GM10847 (cell line): Measurements from ENCODE around the gene IQGAP2.

Experiments used
- POLR2A ChIP-seq: IDR thresholded peaks from 2 replicates; pipeline ENCODE4 v1.6.1; 2011; ENCODE audit not compliant: insufficient read length; ENCODE audit errors: extremely low read depth

The IQGAP2 gene

DNA sequence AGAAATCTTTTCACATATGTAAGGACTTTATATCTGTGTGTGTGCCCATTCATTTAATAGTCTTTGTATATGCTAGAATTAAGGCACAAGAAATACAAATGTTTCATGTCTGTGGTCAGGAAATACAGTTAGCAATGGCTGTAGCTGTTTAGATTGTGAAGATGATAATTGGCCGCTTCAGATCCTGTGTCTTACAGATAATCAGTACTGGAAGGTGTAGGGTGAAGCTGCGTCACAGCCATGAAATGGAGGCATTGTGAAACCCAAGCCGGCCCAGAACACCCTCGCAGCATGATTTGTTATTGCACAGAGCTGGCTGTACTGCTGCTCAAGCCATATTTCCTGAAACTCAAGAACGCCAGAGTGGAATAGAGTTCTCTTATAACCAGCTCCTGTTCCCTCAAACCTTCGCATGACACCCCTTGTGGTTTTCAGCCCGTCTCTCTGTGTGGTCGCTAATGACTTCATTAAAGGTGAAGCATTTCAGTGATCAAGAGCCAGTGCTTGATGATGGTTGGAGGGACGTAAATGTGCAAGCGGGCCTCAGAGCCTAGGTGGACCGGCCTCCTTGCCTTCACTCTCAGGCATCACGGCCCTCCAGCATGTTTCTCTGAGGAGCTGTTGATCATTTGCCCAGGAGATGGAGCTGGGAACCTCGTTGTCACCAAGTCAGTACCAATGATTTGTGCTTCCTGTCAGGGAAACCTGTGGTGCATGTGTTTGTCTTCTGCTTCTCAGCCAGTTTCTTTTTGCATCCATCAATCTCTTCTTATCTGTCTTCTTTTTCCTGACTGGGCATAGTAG is 140.0 kb downstream of the IQGAP2 start:
- no peak for TF ChIP-seq POLR2A

DNA sequence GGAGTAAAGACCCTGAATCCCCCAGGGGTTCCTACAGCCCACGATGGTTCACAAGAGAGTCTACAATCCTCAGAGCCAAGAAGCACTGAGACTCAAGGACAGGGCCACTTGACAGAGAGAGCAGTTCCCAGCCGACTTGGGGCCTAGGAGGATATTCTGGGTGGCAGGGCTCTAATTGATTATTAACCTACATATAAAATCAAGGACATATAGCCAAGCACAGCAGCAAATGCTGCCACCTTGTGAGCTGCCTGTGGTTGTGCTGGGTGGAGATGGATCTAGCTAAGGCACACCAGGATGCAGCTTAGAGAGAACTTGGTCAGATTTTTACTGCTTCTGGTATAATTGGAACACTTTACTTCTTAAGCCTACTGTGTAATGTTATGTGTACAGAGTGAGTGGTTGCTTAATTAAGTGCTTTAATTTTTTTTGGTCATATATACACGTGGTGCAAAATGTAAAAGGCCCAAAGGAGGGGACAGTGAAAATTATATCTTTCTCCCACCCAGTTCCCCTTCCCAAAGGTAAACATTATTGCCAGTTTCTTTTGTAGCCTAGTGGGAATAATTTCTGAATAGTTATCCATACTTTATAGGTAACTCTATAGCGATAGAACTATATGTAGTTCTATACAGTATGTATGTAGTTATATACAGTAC is 141.3 kb downstream of the IQGAP2 start:
- no peak for TF ChIP-seq POLR2A

DNA sequence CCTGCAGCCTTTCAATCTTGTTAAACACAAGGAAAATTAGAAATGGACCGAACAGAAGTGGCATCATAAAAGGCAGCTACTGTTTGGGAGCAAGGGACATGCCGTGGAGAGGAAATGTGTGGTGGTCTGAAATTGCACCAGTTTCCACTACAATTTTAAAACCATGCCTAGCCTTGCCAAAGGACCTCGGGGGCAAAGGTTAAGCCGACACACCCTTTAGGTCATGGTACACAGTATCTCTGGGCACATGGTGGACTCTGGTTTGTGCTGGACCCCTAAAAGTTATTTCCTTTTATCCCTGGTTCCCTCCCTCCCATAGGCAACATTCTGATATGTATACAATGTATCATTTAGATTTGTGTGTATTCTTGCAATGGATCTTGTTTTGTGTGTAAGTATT is 142.1 kb downstream of the IQGAP2 start:
- no peak for TF ChIP-seq POLR2A

DNA sequence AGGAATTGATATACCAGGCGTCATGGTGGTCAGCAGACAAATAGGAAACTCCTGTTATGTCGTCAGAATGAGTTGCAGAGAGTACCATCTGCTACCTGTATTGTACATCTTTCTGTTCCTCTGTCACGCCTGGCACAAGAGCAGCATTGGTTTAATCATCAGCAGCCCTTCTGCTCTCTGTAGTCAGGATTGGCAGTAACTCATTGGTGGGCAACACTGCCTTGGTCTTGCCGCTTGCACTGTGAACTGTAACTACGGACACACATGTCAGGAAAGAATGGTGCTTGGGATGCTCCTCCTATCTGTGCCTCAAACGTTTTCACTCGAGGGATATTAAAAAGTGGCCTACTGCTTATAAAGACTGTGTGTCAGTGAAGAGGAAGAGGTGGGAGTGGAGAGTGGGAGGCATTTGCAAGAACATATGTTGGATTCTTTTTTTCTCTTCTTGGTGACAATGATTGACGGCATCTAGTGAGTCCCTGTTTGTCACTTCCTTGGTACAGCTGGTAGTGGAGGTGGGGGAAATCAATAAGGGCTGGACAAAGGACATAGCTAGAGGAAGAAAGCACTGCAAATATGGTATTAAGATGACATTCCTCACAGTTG is 143.5 kb downstream of the IQGAP2 start:
- TF ChIP-seq POLR2A: no peak

DNA sequence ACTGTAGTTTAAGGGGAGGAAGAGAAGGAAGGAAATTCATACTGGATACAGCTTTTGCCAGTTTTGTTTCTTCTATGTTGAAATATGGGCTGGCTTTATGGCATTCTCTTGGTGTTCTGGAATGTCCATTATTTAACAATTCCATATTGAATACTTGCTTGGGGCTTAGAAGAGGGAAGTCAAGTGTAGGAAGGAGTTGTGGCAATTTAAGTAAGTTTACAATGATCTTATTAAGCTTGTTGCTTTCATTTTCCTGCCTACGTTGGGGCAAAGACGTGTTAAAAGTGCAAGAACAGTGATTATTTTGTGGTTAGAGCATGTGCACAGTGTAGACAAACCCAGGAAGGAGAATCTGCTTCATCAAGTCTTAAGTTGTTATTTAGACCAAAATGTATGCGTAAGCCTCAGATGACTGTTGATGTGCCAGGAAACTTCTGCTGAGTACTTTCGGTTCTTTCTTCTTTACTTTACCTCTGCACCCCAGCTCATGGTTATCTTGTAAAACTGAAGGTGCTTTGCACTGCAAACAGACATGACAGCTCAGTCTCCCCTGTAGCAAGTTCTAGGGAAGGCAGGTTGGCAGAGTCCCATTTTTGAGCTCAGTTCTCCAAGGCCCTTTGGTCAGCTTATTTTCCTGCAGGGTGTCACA is 144.3 kb downstream of the IQGAP2 start:
- no peak for TF ChIP-seq POLR2A

DNA sequence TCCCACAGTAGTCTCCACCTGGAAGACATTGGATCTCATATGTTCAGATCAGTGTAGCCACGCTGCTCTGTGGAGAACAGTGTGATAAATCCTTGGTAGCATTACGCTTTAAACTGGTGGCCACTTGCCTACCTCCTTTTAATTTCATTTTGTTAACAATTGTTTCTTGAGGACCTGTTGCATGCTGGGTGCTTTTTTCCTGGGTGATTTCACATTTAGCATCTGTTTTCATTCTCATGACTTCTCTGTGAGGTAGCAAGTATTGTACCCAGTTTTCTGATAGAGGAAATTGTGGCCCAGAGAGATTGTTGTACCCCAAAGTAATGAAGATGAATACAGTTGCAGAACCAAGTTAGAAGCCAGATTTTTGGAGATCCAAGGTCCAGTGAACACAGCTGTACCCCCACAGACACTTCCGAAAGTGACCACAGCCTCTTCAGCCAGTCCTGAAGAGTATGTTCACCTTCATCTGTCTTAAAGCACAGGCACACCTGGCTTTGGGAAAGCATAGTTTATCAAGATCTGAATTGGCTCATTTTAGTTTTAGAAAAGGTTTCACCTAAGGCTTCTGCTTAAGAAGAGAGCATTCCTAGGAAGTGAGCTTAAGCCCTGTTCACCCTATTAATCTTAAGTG is 144.9 kb downstream of the IQGAP2 start:
- TF ChIP-seq POLR2A: no peak

DNA sequence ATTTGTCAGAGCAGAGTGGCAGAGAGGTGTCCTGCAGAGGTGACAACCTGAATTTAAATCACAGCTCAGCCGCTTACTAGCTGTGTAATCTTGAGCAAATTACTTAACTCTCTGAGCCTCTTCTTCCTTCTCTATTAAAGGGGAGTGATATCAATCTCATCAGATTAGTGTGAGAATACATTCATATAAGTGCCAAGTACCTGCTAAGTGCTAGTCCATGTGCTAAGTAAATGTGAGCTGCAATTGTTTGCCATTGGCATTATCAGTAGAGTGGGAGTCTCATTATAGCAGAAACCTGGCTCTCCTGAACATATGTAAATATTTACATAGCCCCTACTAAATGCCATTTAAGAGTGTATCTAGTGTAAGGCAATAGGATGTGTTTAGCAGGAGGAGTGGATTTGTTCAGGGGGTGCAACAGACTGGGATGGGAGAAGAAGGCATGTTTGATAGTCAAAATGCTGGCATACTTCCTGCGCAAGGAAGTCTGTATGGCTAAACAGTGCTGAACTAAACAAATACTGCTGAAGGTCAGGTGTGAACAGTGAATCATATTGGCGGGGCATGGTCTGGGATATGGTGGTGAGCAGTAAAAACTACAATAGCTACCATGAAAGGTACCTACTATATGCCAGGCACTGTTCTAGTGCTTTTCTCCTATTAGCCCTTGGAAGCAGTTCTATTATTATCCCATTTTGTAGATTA is 145.6 kb downstream of the IQGAP2 start:
- TF ChIP-seq POLR2A: no peak

DNA sequence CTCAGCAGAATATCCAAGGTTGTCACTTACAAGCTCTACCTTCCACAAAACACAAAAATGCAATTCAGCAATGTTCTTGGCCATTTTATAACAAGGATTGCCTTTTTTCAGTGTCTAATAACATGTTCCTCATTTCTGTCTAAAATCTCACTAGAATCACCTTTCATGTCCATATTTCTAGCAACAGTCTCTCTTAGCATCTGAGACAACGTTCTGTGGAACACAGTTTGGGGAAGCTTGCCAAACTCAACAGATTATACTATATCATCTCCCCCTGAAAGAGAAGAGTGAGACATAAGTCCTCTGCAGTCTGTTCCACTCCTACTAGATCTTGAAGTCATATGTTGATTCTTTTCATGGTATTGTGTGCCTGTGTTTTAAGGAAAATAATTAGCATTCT is 149.5 kb downstream of the IQGAP2 start:
- no peak for TF ChIP-seq POLR2A

DNA sequence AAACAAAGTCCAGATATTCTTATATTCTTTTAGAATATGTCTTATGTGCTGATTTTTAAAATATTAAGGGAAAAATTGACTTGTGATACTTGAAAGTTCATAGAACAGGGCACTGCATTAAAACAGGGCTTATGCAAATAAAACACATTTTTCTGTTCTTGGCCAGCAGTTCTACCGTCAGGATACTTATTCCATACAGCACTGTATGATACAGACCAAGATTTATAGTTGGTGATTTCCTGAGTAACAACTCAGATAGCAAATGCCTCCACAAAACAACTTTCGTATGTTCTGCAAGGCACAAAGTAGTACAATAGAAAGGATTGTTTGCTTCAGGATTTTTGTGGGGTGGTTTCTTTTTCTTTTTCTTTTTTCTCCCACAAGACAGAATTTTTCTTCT is 150.2 kb downstream of the IQGAP2 start:
- TF ChIP-seq POLR2A: no peak

DNA sequence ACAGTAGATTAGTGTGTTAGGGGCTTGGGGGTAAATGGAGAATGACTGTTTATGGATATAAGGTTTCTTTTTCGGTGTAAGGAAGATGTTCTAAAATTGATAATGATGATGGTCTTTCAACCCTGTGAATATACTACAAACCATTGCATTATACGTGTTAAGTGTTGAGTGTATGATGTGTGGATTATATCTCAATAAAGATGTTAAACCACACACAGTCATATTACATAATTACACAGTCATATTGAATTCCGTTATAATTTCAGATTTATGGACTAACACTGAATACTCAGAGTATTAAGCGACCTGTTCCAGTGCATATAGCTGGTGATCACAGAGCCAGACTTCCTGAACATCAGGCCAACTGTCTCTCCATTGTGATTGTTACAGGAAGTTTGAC is 152.0 kb downstream of the IQGAP2 start:
- TF ChIP-seq POLR2A: no peak

DNA sequence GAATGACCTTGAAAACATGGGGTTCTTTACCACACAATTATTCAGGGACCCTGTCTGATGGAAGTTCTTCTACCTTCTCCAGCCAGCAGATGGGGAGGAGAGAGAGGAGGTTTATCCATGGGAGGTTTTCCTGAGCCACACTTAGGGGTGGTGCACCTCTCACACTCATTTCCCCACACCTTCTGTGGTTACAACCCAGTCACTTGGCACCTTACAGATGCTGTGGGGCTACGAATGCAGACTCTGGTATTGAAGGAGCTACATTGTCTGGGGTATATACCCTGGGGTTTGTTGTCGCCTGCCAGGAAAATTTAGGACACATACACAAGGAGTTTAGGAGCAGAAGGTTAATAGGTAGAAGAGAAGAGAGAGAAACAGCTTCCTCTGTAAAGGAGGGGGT is 152.6 kb downstream of the IQGAP2 start:
- TF ChIP-seq POLR2A: no peak

DNA sequence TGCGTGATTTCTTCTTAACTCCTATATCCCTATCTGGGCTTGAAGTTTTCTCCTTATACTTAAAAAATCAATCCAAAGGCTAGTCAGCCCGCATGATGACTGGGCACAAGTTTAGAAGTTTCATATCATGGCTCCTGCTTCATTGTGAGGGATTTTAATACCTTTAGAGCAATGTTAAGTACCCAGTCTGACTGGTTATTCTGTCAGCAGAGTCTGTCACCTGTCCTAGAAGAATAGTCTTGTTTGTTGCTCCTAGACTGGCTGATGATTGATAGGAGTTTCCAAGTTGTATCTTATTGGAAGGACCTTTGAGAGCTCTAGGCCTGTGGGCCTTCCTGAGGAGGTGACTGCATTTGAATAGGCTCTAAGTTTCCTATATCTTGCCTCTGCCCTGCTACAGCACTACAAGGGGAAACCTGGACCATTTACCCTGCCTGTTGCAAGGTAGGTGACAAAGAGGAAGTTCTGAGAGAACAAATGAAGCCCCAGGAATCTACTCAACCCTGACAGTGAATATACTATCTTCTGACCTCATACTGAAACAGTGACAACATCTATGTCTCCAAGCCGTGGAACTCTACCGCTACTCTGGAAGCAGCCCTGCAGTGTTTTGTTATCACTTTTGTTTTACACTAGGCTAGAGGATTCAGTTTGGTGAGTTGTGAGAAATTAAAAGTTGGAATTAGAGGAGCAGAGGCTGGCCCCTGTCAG is 153.6 kb downstream of the IQGAP2 start:
- no peak for TF ChIP-seq POLR2A

DNA sequence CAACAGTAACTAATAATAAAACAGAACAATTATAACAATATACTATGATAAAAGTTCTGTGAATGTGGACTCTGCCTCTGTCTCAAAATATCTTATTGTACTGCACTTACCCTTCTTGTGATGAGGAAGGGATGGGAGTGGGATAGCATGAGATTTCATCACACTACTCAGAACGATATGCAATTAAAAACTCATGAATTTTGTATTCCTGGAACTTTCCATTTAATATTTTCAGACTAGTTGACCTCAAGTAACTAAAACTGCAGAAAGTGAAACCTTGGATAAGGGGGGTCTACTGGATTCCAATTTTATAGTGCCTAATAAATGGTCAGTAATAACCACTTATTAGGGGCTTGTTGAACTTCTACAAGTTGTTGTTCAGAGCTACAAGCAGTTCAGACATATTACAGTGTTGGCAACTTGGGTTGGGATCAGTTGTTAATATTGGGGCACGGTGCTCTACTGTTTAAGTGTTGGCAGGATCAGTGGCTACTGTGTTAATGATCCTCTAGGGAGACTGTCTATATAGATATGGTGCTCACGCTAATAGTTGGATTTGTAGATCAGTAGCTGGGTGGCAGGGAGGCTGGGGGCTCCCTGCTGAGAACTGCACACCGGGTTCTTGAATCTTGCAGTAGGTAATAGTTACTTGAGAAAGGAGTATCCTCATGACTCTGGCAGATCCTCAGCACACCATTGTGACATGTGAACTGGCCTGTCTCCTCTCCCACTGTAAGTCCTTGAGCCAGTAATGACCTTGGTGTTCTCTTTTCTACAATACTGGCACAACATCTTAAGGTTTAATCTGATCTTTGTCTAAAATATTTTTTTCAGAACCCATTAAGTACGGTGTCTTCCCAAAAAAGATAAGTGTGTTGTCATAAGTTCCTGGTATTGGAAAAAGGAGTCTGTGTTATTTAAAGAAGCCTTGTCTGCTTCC is 158.1 kb downstream of the IQGAP2 start:
- no peak for TF ChIP-seq POLR2A
